CD14-positive monocyte (primary cell): ENCODE data around the gene CD44. TPM values are rescaled to one million over a fixed set of nuclear protein-coding genes. Genes with fewer than 3 reads are reported as not detected.

ENCODE experiments used
- DNase-seq, 3 donors: peaks; one replicate each; pipeline ENCODE4 v3.0.0-alpha.2; 2011 to 2022
- H2AFZ ChIP-seq: 2 replicates; pipeline ENCODE4 v1.6.0; 2012; ENCODE audit warnings: mild to moderate bottlenecking, low read depth, low read length, inconsistent platforms; ENCODE audit not compliant: insufficient read depth, poor library complexity, severe bottlenecking
- H3K27ac ChIP-seq, 2 donors: 1 replicate in 1 of 2; 2 replicates in 1 of 2; pipeline ENCODE4 v1.5.1; 2012 to 2013; ENCODE audit warnings: low read length in 2 of 2, control low read depth in 1 of 2, inconsistent platforms in 1 of 2, low read depth in 1 of 2, mild to moderate bottlenecking in 1 of 2
- H3K27me3 ChIP-seq, 2 donors: one replicate each; pipeline versions ENCODE4 v1.6.0 to v1.6.1; 2011 to 2013; ENCODE audit warnings: low read length in 2 of 2; ENCODE audit not compliant: control insufficient read depth in 2 of 2, insufficient read depth in 2 of 2
- H3K36me3 ChIP-seq, 2 donors: replicated peaks in 1 of 2; 1 replicate in 1 of 2; 2 replicates in 1 of 2; pipeline versions ENCODE4 v1.5.1 to v1.6.1; 2012 to 2013; ENCODE audit warnings: low read length in 2 of 2, control low read depth in 1 of 2, inconsistent platforms in 1 of 2, mild to moderate bottlenecking in 1 of 2; ENCODE audit not compliant: insufficient read depth in 2 of 2, control insufficient read depth in 1 of 2
- H3K4me1 ChIP-seq, 2 donors: 1 replicate in 1 of 2; 2 replicates in 1 of 2; pipeline versions ENCODE4 v1.5.1 to v1.6.1; 2012 to 2013; ENCODE audit warnings: low read length in 2 of 2, control low read depth in 1 of 2, inconsistent platforms in 1 of 2, mild to moderate bottlenecking in 1 of 2, moderate library complexity in 1 of 2; ENCODE audit not compliant: insufficient read depth in 2 of 2, control insufficient read depth in 1 of 2
- H3K4me2 ChIP-seq: replicated peaks from 2 replicates; pipeline ENCODE3; 2012; ENCODE audit warnings: low read length, moderate library complexity, mild to moderate bottlenecking; ENCODE audit not compliant: poor library complexity, severe bottlenecking; ENCODE audit errors: extremely low read depth
- H3K4me3 ChIP-seq, 3 experiments: fragments of 200-600 bp in 1 of 3; sonication (generic) in 1 of 3; replicated peaks in 1 of 3; 1 replicate in 2 of 3; 2 replicates in 1 of 3; pipeline ENCODE4 v1.5.1; 2011 to 2013; ENCODE audit warnings: low read length in 3 of 3, mild to moderate bottlenecking in 3 of 3, control low read depth in 2 of 3, low read depth in 2 of 3, inconsistent platforms in 1 of 3, moderate library complexity in 1 of 3
- H3K79me2 ChIP-seq: 2 replicates; pipeline ENCODE4 v1.6.0; 2012; ENCODE audit warnings: mild to moderate bottlenecking, control low read depth, inconsistent platforms, low read length, moderate library complexity; ENCODE audit not compliant: insufficient read depth
- H3K9ac ChIP-seq: 2 replicates; pipeline ENCODE4 v1.6.0; 2017; ENCODE audit warnings: low read length, mild to moderate bottlenecking; ENCODE audit not compliant: insufficient read depth, poor library complexity, severe bottlenecking
- H3K9me3 ChIP-seq, 2 donors: replicated peaks in 1 of 2; 1 replicate in 1 of 2; 2 replicates in 1 of 2; pipeline versions ENCODE4 v1.5.1 to v1.6.1; 2012 to 2013; ENCODE audit warnings: low read length in 2 of 2, control low read depth in 1 of 2; ENCODE audit not compliant: control insufficient read depth in 1 of 2, insufficient read depth in 1 of 2
- H4K20me1 ChIP-seq: 2 replicates; pipeline ENCODE4 v1.6.0; 2012; ENCODE audit warnings: mild to moderate bottlenecking, low read length, control low read depth, moderate library complexity; ENCODE audit not compliant: insufficient read depth
- H3K27ac Mint-ChIP-seq, 7 donors: one replicate each; pipeline ENCODE4 v1.8.0; 2020; ENCODE audit warnings: mild to moderate bottlenecking in 7 of 7, mixed read lengths in 7 of 7, moderate library complexity in 6 of 7, inconsistent platforms in 2 of 7
- H3K27me3 Mint-ChIP-seq, 3 donors: one replicate each; pipeline ENCODE4 v1.8.0; 2021 to 2022; ENCODE audit warnings: low read depth in 3 of 3, mild to moderate bottlenecking in 3 of 3, mixed read lengths in 3 of 3, moderate library complexity in 3 of 3, inconsistent platforms in 1 of 3
- H3K36me3 Mint-ChIP-seq, 2 donors: one replicate each; pipeline ENCODE4 v1.8.0; 2020; ENCODE audit warnings: mixed read lengths in 2 of 2, inconsistent platforms in 1 of 2, mild to moderate bottlenecking in 1 of 2
- H3K4me1 Mint-ChIP-seq: one replicate; pipeline ENCODE4 v1.8.0; 2020; ENCODE audit warnings: mild to moderate bottlenecking, mixed read lengths
- H3K4me3 Mint-ChIP-seq, 2 donors: one replicate each; pipeline ENCODE4 v1.8.0; 2020; ENCODE audit warnings: mild to moderate bottlenecking in 2 of 2, mixed read lengths in 2 of 2, moderate library complexity in 1 of 2
- H3K9me3 Mint-ChIP-seq, 7 donors: one replicate each; pipeline ENCODE4 v1.8.0; 2020 to 2022; ENCODE audit warnings: mixed read lengths in 7 of 7, mild to moderate bottlenecking in 6 of 7, moderate library complexity in 6 of 7, inconsistent platforms in 2 of 7
- CTCF ChIP-seq: fragments of 200-600 bp; IDR thresholded peaks from one replicate; pipeline ENCODE4 v1.8.0; 2022; ENCODE audit warnings: antibody characterized with exemption, mild to moderate bottlenecking
- WGBS: methylation state at CpG from one replicate; pipeline ENCODE4 v1.1.5; 2013; ENCODE audit warnings: missing lambda C conversion rate; ENCODE audit not compliant: insufficient coverage; 5-methylcytosine and 5-hydroxymethylcytosine counted together
- intact Hi-C, 2 donors: fragments of 100-400 bp; cut with micrococcal nuclease; formaldehyde crosslinking; loops; one replicate each; pipeline versions ENCODE4 v1.15.0 to v1.15.1; 2023
- polyA minus RNA-seq: library from RNA; depleted of rRNA, polyadenylated mRNA; stranded (reverse); fragments of >200 nt; gene quantifications from 2 replicates; pipeline ENCODE4 v1.2.3, GENCODE V29; 2012
- polyA plus RNA-seq, 3 donors: library from polyadenylated mRNA; depleted of rRNA in 1 of 3; unstranded in 2 of 3; stranded (reverse) in 1 of 3; fragments of 300-500 nt in 2 of 3; fragments of >200 nt in 1 of 3; fragmentation: Illumina TruSeq in 2 of 3; gene quantifications; 1 replicate in 2 of 3; 2 replicates in 1 of 3; pipeline ENCODE4 v1.2.3, GENCODE V29; 2012 to 2021
- total RNA-seq, 12 experiments: library from RNA in 1 of 12; stranded (reverse) in 1 of 12; fragments of 120-200 nt in 1 of 12; gene quantifications; one replicate each; pipeline ENCODE4 v1.2.4 and lab custom pipeline; 2013 to 2026; ENCODE audit warnings: mixed read lengths in 6 of 12, inconsistent platforms in 1 of 12

CD44 gene
- 381 TPM for total RNA-seq (2013)
- polyA plus RNA-seq (100 to 1,000 TPM; 415 to 866 (median 531) TPM), polyA minus RNA-seq (432 and 503 TPM in 2 replicates), total RNA-seq (lab: John Stamatoyannopoulos, UW) (1,416 to 4,229 (median 1,910) reads per million in 11 experiments)

DNA sequence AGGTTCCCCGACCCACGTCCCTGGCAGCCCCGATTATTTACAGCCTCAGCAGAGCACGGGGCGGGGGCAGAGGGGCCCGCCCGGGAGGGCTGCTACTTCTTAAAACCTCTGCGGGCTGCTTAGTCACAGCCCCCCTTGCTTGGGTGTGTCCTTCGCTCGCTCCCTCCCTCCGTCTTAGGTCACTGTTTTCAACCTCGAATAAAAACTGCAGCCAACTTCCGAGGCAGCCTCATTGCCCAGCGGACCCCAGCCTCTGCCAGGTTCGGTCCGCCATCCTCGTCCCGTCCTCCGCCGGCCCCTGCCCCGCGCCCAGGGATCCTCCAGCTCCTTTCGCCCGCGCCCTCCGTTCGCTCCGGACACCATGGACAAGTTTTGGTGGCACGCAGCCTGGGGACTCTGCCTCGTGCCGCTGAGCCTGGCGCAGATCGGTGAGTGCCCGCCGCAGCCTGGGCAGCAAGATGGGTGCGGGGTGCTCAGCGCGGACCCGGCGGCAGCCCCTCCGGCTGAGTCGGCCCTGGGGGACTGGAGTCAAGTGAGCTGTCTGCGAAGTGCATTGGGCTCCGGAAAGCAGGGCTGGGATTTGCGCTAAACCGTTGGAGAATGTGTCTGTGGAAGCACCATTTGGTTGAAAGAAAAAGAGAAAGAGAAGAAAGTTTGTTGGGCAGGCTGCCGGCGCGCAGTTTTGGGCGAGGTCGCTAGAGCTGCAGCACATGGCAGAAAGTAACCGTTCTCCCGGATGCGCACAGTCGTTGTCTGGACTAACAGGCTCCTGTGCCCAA is at the start of gene CD44:
Gene CD44, plus strand, starts transcription at position 229 of the 779 bp plus-strand sequence. Its CDS starts 133 bp downstream, at position 362.
- Histone ChIP-seq H3K4me2 (peak within 1 kb of the TSS; percentile 84), H3K27me3 (no peaks in the 10 kb centered on the region), H3K9ac (peak within 1 kb of the TSS; percentile 99), H3K27ac (peak within 1 kb of the TSS; percentile 91 to 98), H3K4me3 (peak within 1 kb of the TSS; percentile 90 to 93 (median 91)), H4K20me1 (peaks cover 51% of the 10 kb centered on the region), H3K4me1 (peaks cover 37 to 48% of the 10 kb centered on the region in 2 donors), H3K36me3 (peaks cover 3 to 14% of the 10 kb centered on the region in 2 donors), H3K9me3 (no peaks in the 10 kb centered on the region), H3K79me2 (peaks cover 54% of the 10 kb centered on the region), H2AFZ (peak within 1 kb of the TSS; percentile 76)
- no peaks in the 10 kb centered on the region for H3K27me3 Mint-ChIP-seq
- peaks cover 22 to 31% of the 10 kb centered on the region in 2 donors for H3K36me3 Mint-ChIP-seq
- peaks cover 46% of the 10 kb centered on the region for H3K4me1 Mint-ChIP-seq
- H3K9me3 Mint-ChIP-seq = peaks cover 0 to 3% (median 0%) of the 10 kb centered on the region in 7 donors
- intact Hi-C loops = no loop called here
- peak; percentile 93 to 96 (median 94) for DNase-seq
- under 1% methylated on average over 55 of the region's 55 CpGs for WGBS
- peak within 1 kb of the TSS; percentile 97 for H3K4me3 Mint-ChIP-seq
- TF ChIP-seq CTCF = no peak
- peak within 1 kb of the TSS; percentile 95 to 98 (median 98) for H3K27ac Mint-ChIP-seq

GRCh38 chr11:35089666-35090065 is 49.3 kb upstream of the CD44 start:
- Mint-ChIP-seq H3K27me3 (peaks cover 0 to 1% (median 0%) of the 10 kb centered on the region in 3 donors), H3K4me1 (peaks cover 35% of the 10 kb centered on the region), H3K9me3 (peaks cover 0 to 3% (median 0%) of the 10 kb centered on the region in 7 donors), H3K27ac (peak overlapping the region in 2 of 7 donors; percentile 54 to 58), H3K36me3 (peaks cover 0 to 2% of the 10 kb centered on the region in 2 donors), H3K4me3 (no peak overlapping the region)
- Histone ChIP-seq H3K4me2 (no peak overlapping the region), H3K9me3 (no peaks in the 10 kb centered on the region), H3K4me3 (no peak overlapping the region), H3K79me2 (no peaks in the 10 kb centered on the region), H2AFZ (no peak overlapping the region), H3K9ac (no peak overlapping the region), H3K27me3 (no peaks in the 10 kb centered on the region), H3K4me1 (peaks cover 20 to 23% of the 10 kb centered on the region in 2 donors), H3K36me3 (no peaks in the 10 kb centered on the region), H3K27ac (no peak overlapping the region), H4K20me1 (no peaks in the 10 kb centered on the region)
- intact Hi-C loops = loop anchor here in 1 of 2 donors (10.0 kb wide), 1 partner anchor 215 kb away; no protein-coding TSS in a partner anchor
- WGBS = no CpG with 5 or more reads among the region's 1 CpG
- no peak for TF ChIP-seq CTCF
- DNase-seq = peak in 2 of 3 donors; percentile 40 to 48
